Keratinocyte (primary cell): ENCODE results near the gene MCTS1.

ENCODE experiments used
- CTCF ChIP-seq, 3 experiments: IDR thresholded peaks in 1 of 3; conservative IDR thresholded peaks in 1 of 3; optimal IDR thresholded peaks in 1 of 3; 2 replicates in 2 of 3; 3 replicates in 1 of 3; pipeline versions ENCODE3 to v1.5.1; 2011; ENCODE audit warnings: low read length in 3 of 3, mild to moderate bottlenecking in 3 of 3, moderate library complexity in 2 of 3, control low read depth in 1 of 3, inconsistent platforms in 1 of 3; ENCODE audit not compliant: insufficient read depth in 2 of 3; ENCODE audit errors: extremely low read depth in 1 of 3
- EZH2 ChIP-seq: IDR thresholded peaks from one replicate; pipeline ENCODE4 v1.6.1; 2012; ENCODE audit warnings: inconsistent platforms, mild to moderate bottlenecking, low read length, moderate library complexity

- TF ChIP-seq CTCF (optimal IDR thresholded peaks at IDR 0.05 in 1 of 3, IDR thresholded peaks at IDR 0.05 in 1 of 3, conservative IDR thresholded peaks at IDR 0.05 in 1 of 3; ENCODE audit: extremely low read depth in 1 of 3, insufficient read depth in 2 of 3, low read length in 3 of 3) (no peak), EZH2 (no peak)
Observed at GRCh38 chrX:120564925-120565324, 39.0 kb upstream of the MCTS1 start.
